Lower lobe of right lung (tissue), 2 donors: ENCODE data around the gene RAC3. TPM values are rescaled to one million over a fixed set of nuclear protein-coding genes. Genes with fewer than 3 reads are reported as not detected.

ENCODE experiments used
- ATAC-seq, 2 donors: fragments of 200-7000 bp; cut with Tn5 transposase; one replicate each; pipeline ENCODE4 v1.9.1; 2020 to 2022; ENCODE audit warnings: mild to moderate bottlenecking in 2 of 2, moderate library complexity in 2 of 2
- DNase-seq: peaks from one replicate; pipeline ENCODE4 v3.0.0-alpha.2; 2020
- H3K27ac ChIP-seq: fragments of 200-600 bp; one replicate; pipeline ENCODE4 v1.8.0; 2022
- H3K27me3 ChIP-seq: fragments of 200-600 bp; one replicate; pipeline ENCODE4 v1.8.0; 2022; ENCODE audit warnings: low read depth
- H3K36me3 ChIP-seq: fragments of 200-600 bp; one replicate; pipeline ENCODE4 v1.8.0; 2022; ENCODE audit warnings: mild to moderate bottlenecking
- H3K4me1 ChIP-seq: fragments of 200-600 bp; one replicate; pipeline ENCODE4 v1.8.0; 2022
- H3K4me3 ChIP-seq: fragments of 200-600 bp; one replicate; pipeline ENCODE4 v1.8.0; 2022; ENCODE audit warnings: mild to moderate bottlenecking
- H3K9me3 ChIP-seq: fragments of 200-600 bp; one replicate; pipeline ENCODE4 v1.8.0; 2022
- CTCF ChIP-seq: fragments of 200-600 bp; IDR thresholded peaks from one replicate; pipeline ENCODE4 v1.8.0; 2022; ENCODE audit warnings: antibody characterized with exemption, mild to moderate bottlenecking
- intact Hi-C: fragments of 100-400 bp; cut with DNase I; formaldehyde crosslinking; loops from one replicate; pipeline ENCODE4 v1.11.0; 2022
- total RNA-seq: library from RNA; stranded (reverse); fragmentation: NEBNext Ultra II Directional; extraction: Animal tissue kit (Norgen Biotek cat#: 25700); gene quantifications from one replicate; pipeline ENCODE4 v1.2.1, GENCODE V29; 2021
- donor health status: DM: no; HTN: yes; CAD: no; lungs with severe emphysema.

RAC3 gene
- total RNA-seq, 1 donor from 2014 or later: 2.8 TPM

- no peak overlapping the region for H3K4me3 ChIP-seq
- no peaks in the 10 kb centered on the region for H3K9me3 ChIP-seq
- peaks cover 49% of the 10 kb centered on the region for H3K4me1 ChIP-seq
- ATAC-seq (no peak), DNase-seq (no peak)
- no peak for TF ChIP-seq CTCF
- no peaks in the 10 kb centered on the region for H3K36me3 ChIP-seq
- intact Hi-C loops: no loop called here
- H3K27me3 ChIP-seq: no peaks in the 10 kb centered on the region
- H3K27ac ChIP-seq: no peak overlapping the region
Measured at GRCh38 chr17:82018989-82019689, 12.3 kb upstream of the RAC3 start.

GRCh38 chr17:82019690-82020571 lies 11.5 kb upstream of the RAC3 start:
- no peaks in the 10 kb centered on the region for H3K27me3 ChIP-seq
- H3K36me3 ChIP-seq: no peaks in the 10 kb centered on the region
- no peaks in the 10 kb centered on the region for H3K9me3 ChIP-seq
- TF ChIP-seq CTCF: peak; percentile 79
- no peak overlapping the region for H3K27ac ChIP-seq
- H3K4me3 ChIP-seq: no peak overlapping the region
- ATAC-seq (no peak), DNase-seq (peak; percentile 81)
- H3K4me1 ChIP-seq: peaks cover 55% of the 10 kb centered on the region
- intact Hi-C loops: no loop called here

DNA sequence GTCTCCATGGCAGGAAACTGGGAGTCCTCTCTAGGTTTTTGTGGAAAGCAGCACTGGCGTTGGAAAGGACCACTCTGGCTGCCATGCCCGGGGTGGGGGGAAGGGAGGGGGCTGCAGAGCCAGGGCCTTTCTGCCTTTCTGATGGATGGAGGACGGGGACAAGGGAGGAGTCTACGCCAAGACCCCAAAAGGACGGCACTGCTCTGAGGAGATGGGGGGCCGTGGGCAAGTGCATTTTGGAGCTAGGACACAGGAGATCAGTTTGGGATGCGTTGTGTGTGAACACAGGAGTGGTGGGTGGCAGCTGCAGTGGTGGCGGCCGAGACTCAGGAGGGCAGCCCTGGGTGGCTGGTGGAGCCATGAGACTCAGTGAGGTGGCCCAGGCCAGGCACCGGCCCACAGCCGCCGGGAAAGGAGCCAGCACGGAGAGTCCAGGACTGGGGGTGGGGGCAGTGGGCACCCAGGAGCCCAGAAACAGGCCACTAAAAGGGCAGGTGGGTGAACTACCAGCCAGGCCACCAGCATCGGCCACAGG lies 10.8 kb upstream of the RAC3 start:
- H3K4me1 ChIP-seq: peaks cover 55% of the 10 kb centered on the region

DNA sequence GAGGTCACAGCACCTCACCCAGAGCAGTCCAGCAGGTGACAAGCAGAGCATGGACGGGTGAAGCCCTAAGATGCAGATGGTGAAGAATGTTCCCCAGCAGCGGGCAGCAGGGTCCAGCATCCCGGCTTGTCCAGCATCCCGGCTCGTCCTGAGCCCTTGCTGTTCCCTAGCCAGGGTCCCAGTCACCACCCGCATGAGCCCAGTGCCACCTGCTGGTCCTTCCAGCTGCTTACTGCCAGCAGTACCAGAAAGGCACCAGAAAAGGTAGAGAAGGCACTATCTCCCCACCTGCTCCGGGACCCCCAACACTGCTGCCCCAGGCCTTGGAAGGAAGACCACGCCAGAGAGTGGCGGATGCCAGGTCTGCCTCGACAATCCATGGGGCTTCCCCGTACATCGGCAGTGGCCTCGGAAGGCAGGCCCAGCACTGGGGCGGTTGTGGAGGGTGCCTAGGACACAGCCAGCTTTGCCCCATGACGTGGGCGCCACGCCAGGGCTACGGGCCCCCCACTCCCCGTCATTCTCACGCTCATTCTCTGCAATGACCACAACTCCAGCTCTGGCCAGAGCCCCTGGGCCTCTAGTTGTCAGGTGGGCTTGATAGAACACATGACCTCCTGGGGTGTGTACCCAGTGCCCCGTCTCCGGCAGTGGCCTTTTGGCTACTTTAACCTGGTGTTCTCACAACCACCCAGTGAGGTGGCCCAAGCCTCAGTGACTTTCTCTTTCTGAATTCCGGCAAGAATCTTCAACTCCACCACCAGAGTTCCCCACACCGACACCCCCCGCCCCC lies 10.2 kb upstream of the RAC3 start:
- peak; percentile 85 for DNase-seq

More for the DNA sequence above, 10.8 kb upstream of the RAC3 start:
- ATAC-seq (no peak), DNase-seq (no peak)
- no peaks in the 10 kb centered on the region for H3K9me3 ChIP-seq
- intact Hi-C loops: no loop called here
- no peak overlapping the region for H3K27ac ChIP-seq
- H3K4me3 ChIP-seq: no peak overlapping the region
- TF ChIP-seq CTCF: no peak
- no peaks in the 10 kb centered on the region for H3K27me3 ChIP-seq
- no peaks in the 10 kb centered on the region for H3K36me3 ChIP-seq

More for the DNA sequence above, 10.2 kb upstream of the RAC3 start:
- Histone ChIP-seq H3K4me1 (peaks cover 55% of the 10 kb centered on the region), H3K27ac (peak overlapping the region; percentile 83), H3K36me3 (no peaks in the 10 kb centered on the region), H3K27me3 (no peaks in the 10 kb centered on the region), H3K9me3 (no peaks in the 10 kb centered on the region), H3K4me3 (peak overlapping the region; percentile 97)
- ATAC-seq: peak; percentile 4 to 33
- intact Hi-C loops: no loop called here
- TF ChIP-seq CTCF: peak; percentile 74
